ENCODE data around the gene ZNF443.
"Not testable (repeated sequence)": the region's sequence is repeated elsewhere in the genome, so short reads cannot be mapped to it uniquely, and the experiment has no call there.

ZNF443 gene

GRCh38 chr19:12440541-12441316 lies at the start of gene ZNF443:
Gene ZNF443 (minus strand): TSS chr19:12441021. CDS start chr19:12440914, 107 bp downstream.
- peak; percentile 61 for DNase-seq

GRCh38 chr19:12486265-12486783 lies 45.5 kb upstream of the ZNF443 start:
- not testable (repeated sequence) for DNase-seq

GRCh38 chr19:12485571-12485970 lies 44.8 kb upstream of the ZNF443 start:
- no peak for DNase-seq

GRCh38 chr19:12485052-12485416 lies 44.2 kb upstream of the ZNF443 start:
- DNase-seq = no peak

GRCh38 chr19:12484371-12485051 lies 43.7 kb upstream of the ZNF443 start, which contains the start of gene ZNF709:
Gene ZNF709 (minus strand): TSS chr19:12484816. CDS start chr19:12484657, 159 bp downstream.
- DNase-seq = no peak

GRCh38 chr19:12484011-12484370 lies 43.2 kb upstream of the ZNF443 start:
- no peak for DNase-seq

- DNase-seq = no peak
Measured at GRCh38 chr19:12482509-12482886, 41.7 kb upstream of the ZNF443 start.

GRCh38 chr19:12481781-12482508 lies 41.1 kb upstream of the ZNF443 start:
- no peak for DNase-seq

- DNase-seq = no peak
Measured at GRCh38 chr19:12478234-12478941, 37.6 kb upstream of the ZNF443 start.

- DNase-seq = not testable (repeated sequence)
Measured at GRCh38 chr19:12467651-12468050, 26.8 kb upstream of the ZNF443 start.

- no peak for DNase-seq
Measured at GRCh38 chr19:12465211-12465610, 24.4 kb upstream of the ZNF443 start.

- DNase-seq = no peak
Measured at GRCh38 chr19:12464769-12465168, 23.9 kb upstream of the ZNF443 start.

GRCh38 chr19:12464139-12464538 lies 23.3 kb upstream of the ZNF443 start:
- DNase-seq = not testable (repeated sequence)

GRCh38 chr19:12453495-12453894 lies 12.7 kb upstream of the ZNF443 start:
- no peak for DNase-seq

GRCh38 chr19:12450844-12451243 lies 10.0 kb upstream of the ZNF443 start:
- no peak for DNase-seq

- DNase-seq = no peak
Measured at GRCh38 chr19:12448808-12449207, 8.0 kb upstream of the ZNF443 start.

GRCh38 chr19:12439686-12440540 lies 908 bp downstream of the ZNF443 start:
- DNase-seq = not testable (repeated sequence)

- not testable (repeated sequence) for DNase-seq
Measured at GRCh38 chr19:12430726-12431299, 10.0 kb downstream of the ZNF443 start.

GRCh38 chr19:12425888-12426274 lies 14.9 kb downstream of the ZNF443 start:
- no peak for DNase-seq

- DNase-seq = no peak
Measured at GRCh38 chr19:12425236-12425887, 15.5 kb downstream of the ZNF443 start.

- DNase-seq = not testable (repeated sequence)
Measured at GRCh38 chr19:12417273-12417672, 23.5 kb downstream of the ZNF443 start.

Data from NK-92 treated with Interleukin-12 subunit alpha and Interleukin-12 subunit beta, amount 100 ng/mL, for 24 hours (cell line).